IMR-90 (cell line): ENCODE data around the gene AHR. TPM values are rescaled to one million over a fixed set of nuclear protein-coding genes. Genes with fewer than 3 reads are reported as not detected.

Experiments used
- ATAC-seq: fragments of 200-7000 bp; cut with Tn5 transposase; 2 replicates; pipeline ENCODE4 v1.9.1; 2020; ENCODE audit warnings: low read depth, mild to moderate bottlenecking, moderate library complexity
- BruUV-seq: library from RNA; stranded (reverse); fragments of 400-500 nt; replicated peaks from 2 replicates; lab custom pipeline; 2021; lab: Mats Ljungman, UMichigan
- CTCF ChIA-PET: fragments of 300-600 bp; formaldehyde crosslinking; extraction: SDS; loops from one replicate; lab custom pipeline; 2021; ENCODE audit warnings: antibody characterized with exemption; lab: Yijun Ruan, JAX
- POLR2A ChIA-PET: fragments of 300-600 bp; sonication (Branson Sonifier 250); formaldehyde crosslinking; loops from one replicate; lab custom pipeline; 2022; ENCODE audit warnings: antibody characterized with exemption; ENCODE audit not compliant: unreplicated experiment; lab: Charles Lee
- DNase-seq: peaks from one replicate; pipeline ENCODE4 v3.0.0; 2013
- H2AFZ ChIP-seq: replicated peaks from 2 replicates; pipeline ENCODE3; 2013; ENCODE audit warnings: low read length, mild to moderate bottlenecking; ENCODE audit not compliant: poor library complexity
- H2AK5ac ChIP-seq: 2 replicates; pipeline ENCODE4 v1.6.1; 2013; ENCODE audit warnings: low read depth, low read length, inconsistent platforms
- H2AK9ac ChIP-seq: replicated peaks from 2 replicates; pipeline ENCODE3; 2013; ENCODE audit warnings: mild to moderate bottlenecking, low read depth, low read length, moderate library complexity; ENCODE audit not compliant: poor library complexity
- H2BK120ac ChIP-seq: 2 replicates; pipeline ENCODE4 v1.6.1; 2013; ENCODE audit warnings: low read depth, low read length, inconsistent platforms
- H2BK15ac ChIP-seq: 3 replicates; pipeline ENCODE4 v1.6.1; 2013; ENCODE audit warnings: low read depth, low read length, inconsistent platforms
- H2BK20ac ChIP-seq: 2 replicates; pipeline ENCODE4 v1.6.1; 2013; ENCODE audit warnings: low read depth, mild to moderate bottlenecking, inconsistent platforms, low read length, moderate library complexity
- H2BK5ac ChIP-seq: 2 replicates; pipeline ENCODE4 v1.6.1; 2013; ENCODE audit warnings: mild to moderate bottlenecking, low read depth, low read length, inconsistent platforms; ENCODE audit not compliant: poor library complexity, severe bottlenecking
- H3K14ac ChIP-seq: replicated peaks from 2 replicates; pipeline ENCODE4 v1.6.1; 2013; ENCODE audit warnings: low read depth, low read length, inconsistent platforms
- H3K18ac ChIP-seq: 2 replicates; pipeline ENCODE4 v1.6.1; 2013; ENCODE audit warnings: low read depth, low read length, control low read depth
- H3K23ac ChIP-seq: 2 replicates; pipeline ENCODE4 v1.6.1; 2013; ENCODE audit warnings: low read depth, low read length, inconsistent platforms
- H3K27ac ChIP-seq: 2 replicates; pipeline ENCODE4 v1.5.1; 2013; ENCODE audit warnings: mild to moderate bottlenecking, control low read depth, low read length; ENCODE audit not compliant: insufficient read depth
- H3K27me3 ChIP-seq: 2 replicates; pipeline ENCODE4 v1.6.1; 2013; ENCODE audit warnings: low read length; ENCODE audit not compliant: control insufficient read depth, insufficient read depth
- H3K36me3 ChIP-seq: 2 replicates; pipeline ENCODE4 v1.6.1; 2013; ENCODE audit warnings: low read length, mixed read lengths; ENCODE audit not compliant: control insufficient read depth, insufficient read depth
- H3K4ac ChIP-seq: 2 replicates; pipeline ENCODE4 v1.6.1; 2013; ENCODE audit warnings: low read depth, low read length, inconsistent platforms
- H3K4me1 ChIP-seq: 2 replicates; pipeline ENCODE4 v1.6.1; 2013; ENCODE audit warnings: low read length, mixed read lengths; ENCODE audit not compliant: control insufficient read depth, insufficient read depth
- H3K4me2 ChIP-seq: 2 replicates; pipeline ENCODE4 v1.6.1; 2013; ENCODE audit warnings: low read depth, mild to moderate bottlenecking, control low read depth, low read length, moderate library complexity
- H3K4me3 ChIP-seq: 2 replicates; pipeline ENCODE4 v1.5.1; 2013; ENCODE audit warnings: low read depth, mild to moderate bottlenecking, control low read depth, low read length, moderate library complexity; ENCODE audit not compliant: insufficient read depth
- H3K56ac ChIP-seq: 2 replicates; pipeline ENCODE4 v1.6.1; 2013; ENCODE audit warnings: low read length, inconsistent platforms; ENCODE audit not compliant: insufficient read depth; ENCODE audit errors: extremely low read depth
- H3K79me1 ChIP-seq, 2 experiments: 2 replicates each; pipeline ENCODE4 v1.6.1; 2013; ENCODE audit warnings: low read length in 2 of 2, inconsistent platforms in 1 of 2, low read depth in 1 of 2
- H3K9ac ChIP-seq: 2 replicates; pipeline ENCODE4 v1.6.1; 2013; ENCODE audit warnings: low read depth, low read length, control low read depth
- H3K9me1 ChIP-seq: 2 replicates; pipeline ENCODE4 v1.6.1; 2013; ENCODE audit warnings: low read length, inconsistent platforms; ENCODE audit not compliant: insufficient read depth
- H3K9me3 ChIP-seq: 2 replicates; pipeline ENCODE4 v1.6.1; 2013; ENCODE audit warnings: low read length; ENCODE audit not compliant: control insufficient read depth, insufficient read depth
- H4K20me1 ChIP-seq: 2 replicates; pipeline ENCODE4 v1.6.1; 2013; ENCODE audit warnings: low read length, inconsistent platforms; ENCODE audit not compliant: insufficient read depth
- H4K5ac ChIP-seq: 2 replicates; pipeline ENCODE4 v1.6.1; 2013; ENCODE audit warnings: mild to moderate bottlenecking, low read depth, low read length, control low read depth
- H4K8ac ChIP-seq, 2 experiments: 2 replicates each; pipeline ENCODE4 v1.6.1; 2013; ENCODE audit warnings: low read depth in 2 of 2, low read length in 2 of 2, control low read depth in 1 of 2, inconsistent platforms in 1 of 2
- H4K91ac ChIP-seq: 2 replicates; pipeline ENCODE4 v1.6.1; 2013; ENCODE audit warnings: low read depth, low read length, inconsistent platforms; ENCODE audit not compliant: insufficient read depth
- MAFK ChIP-seq: IDR thresholded peaks from 2 replicates; pipeline ENCODE4 v1.6.1; 2012; ENCODE audit warnings: low read depth, low read length, improper control_type of control experiment
- MXI1 ChIP-seq: IDR thresholded peaks from 2 replicates; pipeline ENCODE4 v1.6.1; 2012; ENCODE audit warnings: low read depth, mild to moderate bottlenecking, low read length, moderate library complexity, borderline replicate concordance
- POLR2A ChIP-seq: IDR thresholded peaks from 2 replicates; pipeline ENCODE4 v1.6.1; 2012; ENCODE audit warnings: mild to moderate bottlenecking, low read depth, low read length
- RFX5 ChIP-seq: IDR thresholded peaks from 2 replicates; pipeline ENCODE4 v1.8.0; 2012; ENCODE audit warnings: low read depth, mild to moderate bottlenecking, low read length, moderate library complexity
- dilution Hi-C: fragments of 300-500 bp; cut with HindIII; formaldehyde crosslinking; loops from one replicate; pipeline ENCODE4 v1.14.3; 2018; ENCODE audit warnings: low sequenced_read_pairs; ENCODE audit not compliant: unreplicated experiment
- in situ Hi-C: fragments of 300-500 bp; cut with MboI; formaldehyde crosslinking; loops from 3 replicates; pipeline ENCODE4 v1.14.3; 2019; ENCODE audit warnings: low sequenced_read_pairs, inconsistent platforms, mixed read lengths
- intact Hi-C: fragments of 100-400 bp; cut with micrococcal nuclease; formaldehyde crosslinking; loops from 2 replicates; pipeline ENCODE4 v1.10.0; 2022
- polyA plus RNA-seq, 3 experiments: library from polyadenylated mRNA; depleted of rRNA; stranded (reverse); fragments of >200 nt; gene quantifications; 2 replicates each; pipeline ENCODE4 v1.2.3, GENCODE V29; 2012; ENCODE audit warnings: low replicate concordance in 1 of 3
- total RNA-seq: library from RNA; depleted of rRNA; stranded (reverse); fragments of >200 nt; gene quantifications from 2 replicates; pipeline ENCODE4 v1.2.3, GENCODE V29; 2012

The AHR gene
- total and polyA plus RNA-seq, 2 of the 4 experiments (the other 2 are of a cell fraction), result 6.9 to 55.2 TPM

- in situ Hi-C loops, result no loop called here
- ATAC-seq, result no peak
- DNase-seq, result no peak
These were observed 31.0 kb downstream of the AHR start for GRCh38 chr7:17329440-17329839.

More at GRCh38 chr7:17329440-17329839, 31.0 kb downstream of the AHR start:
- TF ChIP-seq RFX5 (no peak), POLR2A (no peak), MXI1 (no peak), MAFK (no peak)
- dilution Hi-C loops (no loop called here), intact Hi-C loops (loop anchor here (10.0 kb wide), 1 partner anchor 1225 kb away; no protein-coding TSS in a partner anchor)
- Histone ChIP-seq H3K27ac (no peak overlapping the region), H3K9me3 (no peaks in the 10 kb centered on the region), H3K79me1 (peaks cover 13 to 18% of the 10 kb centered on the region in 2 experiments), H3K4me1 (no peaks in the 10 kb centered on the region; the same call in 1 of the 2 replicates), H3K4ac (no peak overlapping the region), H3K9me1 (no peaks in the 10 kb centered on the region), H3K27me3 (no peaks in the 10 kb centered on the region), H3K14ac (no peak overlapping the region), H2AFZ (no peak overlapping the region), H2AK5ac (no peak overlapping the region), H2BK20ac (no peak overlapping the region), H3K18ac (no peak overlapping the region), H4K5ac (no peak overlapping the region), H2BK120ac (no peak overlapping the region), H2AK9ac (no peak overlapping the region), H4K20me1 (no peaks in the 10 kb centered on the region), H3K4me3 (no peak overlapping the region), H2BK15ac (no peak overlapping the region), H3K23ac (no peak overlapping the region), H3K36me3 (peaks cover 6% of the 10 kb centered on the region), H3K9ac (no peak overlapping the region), H3K4me2 (no peak overlapping the region), H4K8ac (no peak overlapping the region), H4K91ac (no peak overlapping the region), H3K56ac (no peak overlapping the region), H2BK5ac (no peak overlapping the region)
- no TSS peak for BruUV-seq
- ChIA-PET POLR2A (no interaction called here), CTCF (no interaction called here)
